NT2/D1 (cell line): ENCODE measurements around the gene RAD9A.
"Not testable (repeated sequence)": the region's sequence is repeated elsewhere in the genome, so short reads cannot be mapped to it uniquely, and the experiment has no call there.

Source experiments
- DNase-seq: peaks from one replicate; pipeline ENCODE4 v3.0.0-alpha.2; 2011; ENCODE audit warnings: low read depth, low spot score
- H3K27me3 ChIP-seq: 2 replicates; pipeline ENCODE4 v1.6.0; 2011; ENCODE audit warnings: mild to moderate bottlenecking; ENCODE audit not compliant: insufficient read length, insufficient read depth
- H3K36me3 ChIP-seq: 2 replicates; pipeline ENCODE4 v1.6.1; 2011; ENCODE audit warnings: mild to moderate bottlenecking, low read length, mixed read lengths; ENCODE audit not compliant: insufficient read depth, insufficient read length
- H3K4me1 ChIP-seq: 2 replicates; pipeline ENCODE4 v1.5.1; 2011; ENCODE audit not compliant: insufficient read depth, insufficient read length
- H3K4me3 ChIP-seq: 2 replicates; pipeline ENCODE4 v1.5.1; 2011; ENCODE audit warnings: low read depth; ENCODE audit not compliant: insufficient read length
- H3K9ac ChIP-seq: 2 replicates; pipeline ENCODE4 v1.6.0; 2011; ENCODE audit warnings: low read depth; ENCODE audit not compliant: insufficient read length
- H3K9me3 ChIP-seq: 2 replicates; pipeline ENCODE4 v1.5.1; 2011; ENCODE audit warnings: mild to moderate bottlenecking, low read length; ENCODE audit not compliant: insufficient read depth
- SUZ12 ChIP-seq: IDR thresholded peaks from 2 replicates; pipeline ENCODE4 v1.6.1; 2011; ENCODE audit not compliant: insufficient read length, insufficient read depth; ENCODE audit errors: extremely low read depth
- YY1 ChIP-seq: IDR thresholded peaks from 2 replicates; pipeline ENCODE4 v1.6.1; 2011; ENCODE audit not compliant: insufficient read length, insufficient read depth
- ZNF274 ChIP-seq: IDR thresholded peaks from 2 replicates; pipeline ENCODE4 v1.6.1; 2011; ENCODE audit warnings: mild to moderate bottlenecking, low read depth, low read length

Gene RAD9A

DNA sequence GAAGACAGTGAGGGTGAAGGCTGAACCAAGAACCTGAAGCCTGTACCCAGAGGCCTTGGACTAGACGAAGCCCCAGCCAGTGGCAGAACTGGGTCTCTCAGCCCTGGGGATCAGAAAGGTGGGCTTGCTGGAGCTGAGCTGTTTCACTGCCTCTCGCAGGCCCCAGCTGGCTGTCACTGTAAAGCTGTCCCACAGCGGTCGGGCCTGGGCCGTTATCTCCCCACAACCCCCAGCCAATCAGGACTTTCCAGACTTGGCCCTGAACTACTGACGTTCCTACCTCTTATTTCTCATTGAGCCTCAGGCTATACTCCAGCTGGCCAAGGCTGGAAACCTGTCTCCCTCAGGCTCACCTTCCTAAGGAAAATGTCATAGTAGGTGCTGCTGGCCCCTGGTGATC is 5.8 kb downstream of the RAD9A start:
- DNase-seq: no peak
- H3K4me3 ChIP-seq: no peak overlapping the region
- H3K9me3 ChIP-seq: no peaks in the 10 kb centered on the region
- H3K9ac ChIP-seq: peak overlapping the region; percentile 33
- H3K36me3 ChIP-seq: peaks cover 74% of the 10 kb centered on the region
- TF ChIP-seq YY1 (no peak), SUZ12 (no peak), ZNF274 (no peak)
- H3K27me3 ChIP-seq: peaks cover 2% of the 10 kb centered on the region
- peaks cover 24% of the 10 kb centered on the region for H3K4me1 ChIP-seq

DNA sequence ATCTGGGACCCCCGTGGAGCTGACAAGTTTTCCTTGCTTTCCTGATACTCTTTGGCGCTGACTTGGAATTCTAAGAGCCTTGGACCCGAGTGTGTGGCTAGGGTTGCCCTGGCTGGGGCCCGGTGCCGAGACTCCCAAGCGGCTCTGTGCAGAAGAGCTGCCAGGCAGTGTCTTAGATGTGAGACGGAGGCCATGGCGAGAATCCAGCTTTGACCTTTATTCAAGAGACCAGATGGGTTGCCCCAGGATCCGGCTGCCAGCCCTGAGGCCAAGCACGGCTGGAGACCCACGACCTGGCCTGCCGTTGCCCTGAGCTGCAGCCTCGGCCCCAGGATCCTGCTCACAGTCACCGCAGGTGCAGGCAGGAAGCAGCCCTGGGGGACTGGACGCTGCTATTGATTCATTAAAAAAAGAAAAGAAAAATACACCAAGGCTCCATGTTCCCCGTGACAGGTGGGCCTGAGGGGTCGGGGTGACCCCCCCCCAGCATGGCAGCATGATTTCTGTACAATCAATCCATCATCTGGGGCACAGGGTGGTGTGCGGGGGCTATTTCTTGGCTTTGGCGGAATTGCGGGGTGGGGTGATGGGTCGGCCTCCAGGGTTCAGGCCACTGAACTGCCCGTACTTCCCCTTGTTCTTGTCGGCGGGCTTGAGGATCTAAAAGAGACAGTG is 6.3 kb downstream of the RAD9A start:
- TF ChIP-seq YY1: no peak
- no peak for TF ChIP-seq SUZ12
- TF ChIP-seq ZNF274: no peak

DNA sequence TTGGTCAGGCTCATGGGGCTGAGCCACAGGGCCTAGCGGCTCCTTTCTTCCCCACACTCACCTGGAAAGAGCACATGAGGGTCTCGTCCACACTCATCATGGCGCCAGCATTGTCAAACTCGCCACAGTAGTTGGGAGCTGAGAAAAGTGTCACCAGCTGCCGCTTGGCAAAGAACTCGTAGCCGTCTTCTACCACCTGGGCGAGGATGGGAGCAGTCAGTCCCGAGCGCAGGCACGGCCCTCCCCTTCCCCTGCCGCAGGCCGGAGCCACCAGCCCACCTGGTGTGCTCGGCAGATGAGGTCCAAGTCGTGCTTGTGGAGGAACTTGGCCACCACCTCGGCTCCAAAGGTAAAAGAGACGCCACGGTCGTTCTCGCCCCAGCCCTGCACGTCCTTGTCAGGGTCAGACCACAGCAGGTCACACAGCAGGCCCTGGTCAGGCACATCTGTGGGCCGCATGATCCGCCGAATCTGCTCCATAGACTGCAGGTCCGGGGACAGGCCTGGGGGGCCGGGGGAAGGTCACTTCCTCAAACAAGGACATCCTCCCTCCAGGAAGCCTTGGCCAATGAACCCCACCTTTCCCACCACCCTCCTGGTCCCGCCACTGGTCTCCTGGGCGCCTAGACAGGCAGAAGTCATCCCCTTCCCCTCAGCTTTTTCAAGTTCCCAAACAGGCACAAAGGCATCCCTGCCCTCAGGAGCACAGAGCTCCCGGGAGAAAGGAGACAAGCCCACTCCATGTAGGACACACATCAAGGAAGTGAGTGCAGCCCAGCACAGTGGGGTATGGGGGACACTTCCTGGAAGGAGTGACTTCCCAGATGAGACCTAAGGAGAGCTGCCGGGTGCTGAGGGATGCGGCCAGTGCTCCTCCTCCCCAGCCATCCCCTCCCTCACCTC is 7.1 kb downstream of the RAD9A start:
- peak overlapping the region; percentile 17 for H3K9ac ChIP-seq
- TF ChIP-seq ZNF274: no peak
- TF ChIP-seq YY1: no peak
- TF ChIP-seq SUZ12: no peak
- H3K27me3 ChIP-seq: no peaks in the 10 kb centered on the region
- H3K9me3 ChIP-seq: no peaks in the 10 kb centered on the region
- peaks cover 26% of the 10 kb centered on the region for H3K4me1 ChIP-seq
- no peak overlapping the region for H3K4me3 ChIP-seq
- DNase-seq: no peak
- H3K36me3 ChIP-seq: peaks cover 62% of the 10 kb centered on the region

More for the DNA sequence above, 6.3 kb downstream of the RAD9A start:
- Histone ChIP-seq H3K27me3 (no peaks in the 10 kb centered on the region), H3K36me3 (peaks cover 70% of the 10 kb centered on the region), H3K4me3 (no peak overlapping the region), H3K4me1 (peaks cover 25% of the 10 kb centered on the region), H3K9ac (no peak overlapping the region), H3K9me3 (no peaks in the 10 kb centered on the region)
- DNase-seq: no peak

DNA sequence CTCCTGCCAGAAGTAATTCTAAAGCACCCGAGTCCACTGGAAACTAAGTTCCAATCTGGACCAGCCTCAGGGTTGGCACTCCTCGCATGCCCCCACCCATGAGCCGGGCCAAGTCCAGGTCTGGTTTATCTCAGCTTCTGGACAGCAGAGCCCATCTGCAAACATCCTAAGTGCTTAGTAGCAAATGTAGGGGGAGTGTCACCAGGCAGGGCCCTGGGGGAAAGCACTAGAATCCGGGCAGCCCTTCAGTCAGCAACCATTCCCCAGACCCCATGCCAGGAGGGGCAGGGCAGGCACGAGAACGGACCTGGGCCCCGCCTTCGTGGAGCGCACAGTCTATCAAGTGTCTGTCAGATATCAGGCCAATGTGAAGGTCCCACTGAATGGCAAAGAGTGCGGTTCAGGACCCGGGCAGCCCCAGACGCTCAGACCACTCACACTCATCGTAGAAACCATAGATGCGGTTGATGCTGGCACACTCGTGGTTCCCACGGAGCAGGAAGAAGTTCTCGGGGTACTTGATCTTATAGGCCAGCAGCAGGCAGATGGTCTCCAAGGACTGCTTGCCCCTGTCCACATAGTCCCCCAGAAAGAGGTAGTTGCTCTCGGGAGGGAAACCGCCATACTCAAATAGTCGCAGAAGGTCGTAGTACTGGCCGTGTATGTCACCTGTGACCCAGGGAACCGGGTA is 8.6 kb downstream of the RAD9A start:
- Histone ChIP-seq H3K4me1 (peaks cover 31% of the 10 kb centered on the region), H3K36me3 (peaks cover 52% of the 10 kb centered on the region)

DNA sequence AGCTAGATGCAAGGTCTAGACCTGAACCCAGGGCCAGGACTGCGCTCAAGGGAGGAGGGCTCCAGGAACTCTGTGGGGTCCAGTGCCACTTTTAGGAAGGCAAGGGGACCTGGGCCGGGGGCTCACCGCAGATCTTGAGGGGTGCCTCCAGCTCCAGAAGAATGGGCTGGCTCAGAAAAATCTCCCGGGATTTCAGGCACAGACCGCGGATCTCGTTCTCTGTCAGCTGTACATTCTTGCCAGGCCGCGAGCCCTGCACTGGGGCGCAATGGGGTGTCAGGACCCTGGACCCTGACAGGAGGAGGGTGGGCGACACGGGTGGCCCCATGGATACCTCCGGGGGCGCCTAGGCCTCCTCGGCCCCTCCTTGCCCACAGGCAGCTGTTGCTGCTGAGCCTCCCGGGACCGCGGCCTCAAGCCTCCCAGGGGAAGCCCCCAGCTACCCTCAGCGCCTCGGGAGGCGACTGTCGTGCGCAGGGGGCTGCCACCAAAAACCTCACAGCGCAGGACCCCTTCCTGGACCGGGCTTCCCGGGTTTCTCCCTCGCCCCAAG is 9.2 kb downstream of the RAD9A start:
- no peak for DNase-seq
- peak overlapping the region; percentile 99 for H3K9ac ChIP-seq
- peaks cover 15% of the 10 kb centered on the region for H3K27me3 ChIP-seq
- peak overlapping the region; percentile 89 for H3K4me3 ChIP-seq
- peaks cover 31% of the 10 kb centered on the region for H3K4me1 ChIP-seq
- H3K36me3 ChIP-seq: peaks cover 46% of the 10 kb centered on the region
- H3K9me3 ChIP-seq: no peaks in the 10 kb centered on the region
- no peak for TF ChIP-seq ZNF274
- no peak for TF ChIP-seq YY1
- no peak for TF ChIP-seq SUZ12

More for the DNA sequence above, 8.6 kb downstream of the RAD9A start:
- peak overlapping the region; percentile 89 for H3K4me3 ChIP-seq
- peak overlapping the region; percentile 99 for H3K9ac ChIP-seq
- no peaks in the 10 kb centered on the region for H3K9me3 ChIP-seq
- TF ChIP-seq SUZ12: no peak
- no peak for TF ChIP-seq YY1
- TF ChIP-seq ZNF274: no peak
- H3K27me3 ChIP-seq: peaks cover 11% of the 10 kb centered on the region
- DNase-seq: no peak

DNA sequence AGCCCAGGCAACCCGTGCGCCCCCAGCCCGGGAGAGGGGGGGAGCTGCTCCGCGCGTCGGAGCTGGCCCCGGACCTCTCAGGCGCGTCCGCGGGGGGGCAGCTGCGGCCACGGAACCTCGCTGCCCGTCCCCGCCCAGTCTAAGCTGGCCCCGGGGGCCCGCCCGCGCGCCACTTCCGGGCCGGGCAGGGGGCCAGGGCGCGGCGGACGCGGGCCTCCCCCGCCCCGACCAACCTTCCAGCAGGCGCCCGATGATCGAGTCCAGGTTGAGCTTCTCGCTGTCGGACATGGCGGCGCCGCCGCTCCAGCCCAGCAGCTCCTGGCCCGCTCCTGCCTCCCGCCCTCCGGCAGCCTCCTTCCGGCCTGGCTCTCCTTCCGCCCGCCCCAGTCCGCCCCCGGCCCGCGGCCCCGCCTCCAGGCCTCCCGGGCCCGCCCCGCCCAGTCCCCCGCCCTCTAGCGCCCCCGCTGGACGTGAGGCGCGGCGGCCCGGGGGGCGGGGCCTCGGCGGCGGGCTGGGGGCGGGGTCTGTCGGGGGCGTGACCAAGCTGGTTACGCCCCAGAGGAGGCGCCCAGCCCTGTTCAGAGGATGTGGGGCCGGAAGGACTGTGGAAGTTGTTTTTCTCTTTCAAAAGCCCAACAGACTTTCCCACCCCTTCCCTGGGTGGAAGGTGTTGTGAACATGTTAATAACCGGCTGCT is 9.9 kb downstream of the RAD9A start, which contains the start of gene PPP1CA:
PPP1CA (minus strand) TSS at position 364 of the 697 bp plus-strand sequence; CDS start at position 288, 76 bp downstream.
- H3K4me3 ChIP-seq: peak within 1 kb of the TSS; percentile 89
- H3K9me3 ChIP-seq: no peaks in the 10 kb centered on the region
- H3K9ac ChIP-seq: peak within 1 kb of the TSS; percentile 99
- DNase-seq: peak; percentile 89
- TF ChIP-seq ZNF274 (no peak), YY1 (no peak), SUZ12 (no peak)
- peaks cover 16% of the 10 kb centered on the region for H3K27me3 ChIP-seq
- peaks cover 28% of the 10 kb centered on the region for H3K4me1 ChIP-seq
- H3K36me3 ChIP-seq: peaks cover 40% of the 10 kb centered on the region

DNA sequence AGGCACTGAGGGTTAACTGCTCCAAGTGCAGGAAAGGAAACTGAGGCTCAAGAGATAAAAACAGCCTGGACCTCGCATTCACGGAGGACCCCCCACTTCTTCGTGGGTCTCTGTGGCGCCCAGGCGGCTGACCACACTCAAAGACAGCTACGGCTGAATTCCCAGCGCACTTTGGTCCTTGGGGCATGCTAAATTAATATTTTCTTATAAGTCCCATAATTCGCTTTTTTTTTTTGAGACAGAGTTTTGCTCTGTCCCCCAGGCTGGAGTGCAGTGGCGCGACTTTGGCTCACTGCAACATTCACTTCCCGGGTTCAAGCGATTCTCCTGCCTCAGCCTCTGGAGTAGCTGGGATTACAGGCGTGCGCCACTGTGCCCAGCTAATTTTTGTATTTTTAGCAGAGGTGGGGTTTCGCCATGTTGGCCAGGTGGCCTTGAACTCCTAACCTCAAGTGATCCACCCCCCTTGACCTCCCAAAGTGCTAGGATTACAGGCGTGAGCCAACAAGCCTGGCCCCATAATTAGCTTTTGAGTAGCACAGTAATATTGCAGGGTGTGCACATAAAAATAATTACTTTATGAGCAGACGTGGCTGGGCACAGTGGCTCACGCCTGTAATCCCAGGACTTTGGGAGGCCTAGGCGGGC is 10.5 kb downstream of the RAD9A start:
- H3K9me3 ChIP-seq, H3K4me3 ChIP-seq, DNase-seq: not testable (repeated sequence)
- H3K36me3 ChIP-seq: peaks cover 33% of the 10 kb centered on the region
- H3K4me1 ChIP-seq: peaks cover 28% of the 10 kb centered on the region
- H3K9ac ChIP-seq: peak overlapping the region; percentile 79
- H3K27me3 ChIP-seq: peaks cover 22% of the 10 kb centered on the region

DNA sequence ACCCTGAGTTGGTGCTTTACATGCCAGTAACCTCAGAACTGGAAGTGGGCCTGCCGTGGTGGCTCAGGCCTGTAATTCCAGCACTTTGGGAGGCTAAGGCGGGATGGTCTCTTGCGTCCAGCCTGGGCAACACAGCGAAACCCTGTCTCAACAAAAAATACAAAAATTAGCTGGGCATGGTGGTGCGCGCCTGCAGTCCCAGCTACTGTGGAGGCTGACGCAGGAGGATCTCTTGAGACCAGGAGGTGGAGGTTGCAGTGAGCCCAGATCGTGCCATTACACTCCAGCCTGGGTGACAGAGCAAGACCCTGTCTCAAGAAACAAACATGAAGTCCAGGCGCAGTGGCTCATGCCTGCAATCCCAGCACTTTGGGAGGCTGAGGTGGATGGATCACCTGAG is 11.3 kb downstream of the RAD9A start:
- Histone ChIP-seq H3K4me1 (peaks cover 26% of the 10 kb centered on the region), H3K36me3 (peaks cover 25% of the 10 kb centered on the region), H3K9ac (peak overlapping the region; percentile 14), H3K27me3 (peaks cover 30% of the 10 kb centered on the region)
- not testable (repeated sequence) for H3K9me3 ChIP-seq, H3K4me3 ChIP-seq, DNase-seq
